Amniotic stem cell (primary cell): Measurements from ENCODE around the gene CBX2.

Experiments used
- DNase-seq: peaks from one replicate; lab custom pipeline; 2025; lab: John Stamatoyannopoulos, UW

The CBX2 gene

GRCh38 chr17:79812353-79813258 lies 34.7 kb downstream of the CBX2 start:
- DNase-seq: no peak

GRCh38 chr17:79813297-79814126 lies 35.6 kb downstream of the CBX2 start:
- no peak for DNase-seq

GRCh38 chr17:79814127-79814973 lies 36.4 kb downstream of the CBX2 start:
- DNase-seq: no peak

- DNase-seq: no peak
Measured at GRCh38 chr17:79814974-79815835, 37.3 kb downstream of the CBX2 start.

GRCh38 chr17:79815836-79816461 lies 38.0 kb downstream of the CBX2 start:
- DNase-seq: no peak

GRCh38 chr17:79818026-79818758 lies 40.2 kb downstream of the CBX2 start:
- no peak for DNase-seq

GRCh38 chr17:79819085-79819484 lies 41.1 kb downstream of the CBX2 start:
- DNase-seq: no peak

GRCh38 chr17:79819534-79820276 lies 41.8 kb downstream of the CBX2 start:
- no peak for DNase-seq

- no peak for DNase-seq
Measured at GRCh38 chr17:79820959-79821330, 43.0 kb downstream of the CBX2 start.

GRCh38 chr17:79821331-79822095 lies 43.6 kb downstream of the CBX2 start:
- no peak for DNase-seq

GRCh38 chr17:79822583-79823124 lies 44.7 kb downstream of the CBX2 start:
- DNase-seq: no peak

GRCh38 chr17:79824234-79824633 lies 46.3 kb downstream of the CBX2 start:
- DNase-seq: no peak

- no peak for DNase-seq
Measured at GRCh38 chr17:79824893-79825579, 47.1 kb downstream of the CBX2 start.

GRCh38 chr17:79825580-79825921 lies 47.6 kb downstream of the CBX2 start:
- no peak for DNase-seq

- DNase-seq: no peak
Measured at GRCh38 chr17:79826204-79826680, 48.3 kb downstream of the CBX2 start.

GRCh38 chr17:79826841-79827578 lies 49.1 kb downstream of the CBX2 start:
- DNase-seq: no peak

- DNase-seq: no peak
Measured at GRCh38 chr17:79829004-79829403, 51.1 kb downstream of the CBX2 start.
